HG03342 (cell line): ENCODE results near the gene CD74.
"Not testable (repeated sequence)": the region's sequence is repeated elsewhere in the genome, so short reads cannot be mapped to it uniquely, and the experiment has no call there.

ENCODE experiments used
- ATAC-seq: cut with Tn5 transposase; IDR thresholded peaks from one replicate; pipeline ENCODE4 v1.9.1; 2021; ENCODE audit warnings: mild to moderate bottlenecking, moderate library complexity; ENCODE audit not compliant: unreplicated experiment

The CD74 gene

GRCh38 chr5:150441813-150442698 is 29.3 kb upstream of the CD74 start:
- ATAC-seq = no peak

- no peak for ATAC-seq
Observed at GRCh38 chr5:150440948-150441812, 28.5 kb upstream of the CD74 start.

GRCh38 chr5:150438873-150439546 is 26.3 kb upstream of the CD74 start:
- no peak for ATAC-seq

- peak; percentile 97 for ATAC-seq
Observed at GRCh38 chr5:150436141-150436680, 23.5 kb upstream of the CD74 start.

- ATAC-seq = no peak
Observed at GRCh38 chr5:150434464-150434863, 21.8 kb upstream of the CD74 start.

- no peak for ATAC-seq
Observed at GRCh38 chr5:150431574-150431973, 18.9 kb upstream of the CD74 start.

GRCh38 chr5:150431048-150431447 is 18.3 kb upstream of the CD74 start:
- no peak for ATAC-seq

GRCh38 chr5:150429410-150429873 is 16.7 kb upstream of the CD74 start:
- ATAC-seq = no peak

GRCh38 chr5:150428978-150429377 is 16.3 kb upstream of the CD74 start:
- no peak for ATAC-seq

- no peak for ATAC-seq
Observed at GRCh38 chr5:150428106-150428876, 15.6 kb upstream of the CD74 start.

GRCh38 chr5:150426165-150426564 is 13.5 kb upstream of the CD74 start:
- ATAC-seq = not testable (repeated sequence)

- no peak for ATAC-seq
Observed at GRCh38 chr5:150422758-150423157, 10.0 kb upstream of the CD74 start.

- ATAC-seq = no peak
Observed at GRCh38 chr5:150422075-150422474, 9.4 kb upstream of the CD74 start.

- ATAC-seq = peak; percentile 56
Observed at GRCh38 chr5:150419630-150420270, 7.0 kb upstream of the CD74 start.

- ATAC-seq = not testable (repeated sequence)
Observed at GRCh38 chr5:150413902-150414790, 1.4 kb upstream of the CD74 start.

- ATAC-seq = no peak
Observed at GRCh38 chr5:150413176-150413901, 629 bp upstream of the CD74 start.

GRCh38 chr5:150411245-150411979 is 1.3 kb downstream of the CD74 start:
- ATAC-seq = no peak
